Measurements from ENCODE around the gene PHKA2.

The PHKA2 gene

GRCh38 chrX:18974993-18975392 is 8.9 kb downstream of the PHKA2 start:
- no peak for DNase-seq

- DNase-seq: no peak
Observed at GRCh38 chrX:18973527-18974192, 10.3 kb downstream of the PHKA2 start.

DNA sequence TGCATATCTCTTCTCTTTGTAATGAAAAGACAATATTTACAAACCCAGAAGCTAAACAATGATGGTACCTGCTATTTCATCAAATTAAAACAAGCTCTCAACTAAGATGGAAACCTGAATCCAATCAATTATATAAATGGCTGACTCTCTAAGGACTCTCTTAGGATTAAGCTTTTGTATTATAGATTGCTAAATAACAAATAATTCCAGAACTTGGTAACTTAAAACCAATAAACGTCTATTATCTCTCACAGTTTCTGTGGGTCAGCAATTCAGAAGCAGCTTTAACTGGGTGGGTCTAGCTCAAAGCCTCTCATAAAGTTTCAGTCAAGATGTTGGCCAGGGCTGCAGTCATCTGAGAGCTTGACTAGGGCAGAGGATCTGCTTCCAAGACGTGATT is 12.4 kb downstream of the PHKA2 start:
- DNase-seq: no peak

DNA sequence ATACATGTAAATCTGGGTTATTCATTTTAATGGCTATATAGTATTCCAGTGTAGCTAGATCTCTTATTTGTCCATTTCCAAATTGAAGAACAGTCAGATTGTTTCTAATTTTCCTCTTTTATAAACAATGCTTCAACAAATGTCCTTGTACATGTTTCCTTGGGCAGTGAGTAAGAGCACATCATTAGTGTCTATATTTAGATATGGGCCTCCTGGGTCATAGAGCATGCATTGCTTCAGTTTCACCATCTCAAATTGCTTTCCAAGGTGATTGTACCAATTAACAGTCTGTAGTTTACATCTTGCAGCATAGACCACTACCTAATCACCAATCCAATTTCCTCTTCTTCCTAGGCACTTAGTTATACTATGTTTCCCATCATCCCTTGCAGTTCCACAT is 13.4 kb downstream of the PHKA2 start:
- no peak for DNase-seq

GRCh38 chrX:18966624-18967023 is 17.3 kb downstream of the PHKA2 start:
- no peak for DNase-seq

DNA sequence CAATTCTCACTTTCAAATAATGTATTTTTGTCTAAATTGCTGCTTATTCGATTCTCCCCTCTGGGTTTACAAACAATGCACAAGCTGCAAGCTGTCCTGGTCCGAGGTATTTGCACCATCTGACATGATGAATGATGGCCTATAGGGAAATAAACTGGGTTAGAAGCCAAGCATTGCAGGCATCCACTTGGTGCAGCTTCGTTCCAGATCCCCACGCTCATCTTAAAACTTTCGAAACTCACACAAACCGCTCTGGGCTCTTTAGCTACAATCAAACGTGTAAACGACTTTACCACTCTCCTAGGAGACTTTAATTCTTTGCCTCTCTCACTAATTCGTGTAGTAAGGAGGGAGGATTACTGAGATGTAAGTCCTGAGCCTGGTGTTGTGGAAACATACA is 19.0 kb downstream of the PHKA2 start:
- DNase-seq: no peak

GRCh38 chrX:18964026-18964425 is 19.9 kb downstream of the PHKA2 start:
- no peak for DNase-seq

DNA sequence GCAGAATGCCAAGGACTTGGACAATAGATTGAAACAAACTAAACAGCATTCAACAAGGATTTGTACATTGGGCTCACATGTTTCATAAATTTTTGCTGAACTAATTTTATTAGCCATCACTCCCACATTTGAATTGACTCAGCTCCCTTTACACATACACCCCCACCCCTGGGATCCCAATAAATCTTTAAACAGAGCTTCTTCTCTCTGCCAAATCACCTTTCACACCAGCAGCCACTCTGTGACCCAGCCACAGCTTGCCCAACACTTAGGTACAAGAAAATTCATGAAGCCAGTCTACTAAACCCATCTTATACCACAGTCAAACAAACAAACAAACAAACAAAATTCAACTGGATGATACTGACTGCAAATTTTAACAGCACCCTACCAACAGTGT is 21.6 kb downstream of the PHKA2 start:
- no peak for DNase-seq

DNA sequence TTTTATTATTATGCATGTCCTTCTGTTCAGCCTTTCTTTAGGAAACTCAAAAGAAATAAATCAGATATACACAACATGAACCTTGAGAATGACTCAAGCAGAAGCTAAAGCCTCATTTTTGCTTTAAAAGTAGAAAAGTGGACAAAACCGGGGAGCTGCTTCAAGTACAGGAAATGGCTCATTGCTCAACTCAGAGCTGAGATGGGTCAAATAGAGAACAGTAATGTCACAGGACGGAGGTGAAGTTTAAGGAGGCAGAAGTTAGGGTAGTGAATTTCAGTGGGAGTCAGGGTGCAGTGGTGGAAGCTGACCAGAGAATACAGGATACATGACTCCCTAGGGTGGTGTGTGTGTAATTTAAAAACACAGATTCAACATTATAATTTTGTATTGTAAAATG is 22.2 kb downstream of the PHKA2 start:
- no peak for DNase-seq

- no peak for DNase-seq
Observed at GRCh38 chrX:18956303-18957032, 27.4 kb downstream of the PHKA2 start.

DNA sequence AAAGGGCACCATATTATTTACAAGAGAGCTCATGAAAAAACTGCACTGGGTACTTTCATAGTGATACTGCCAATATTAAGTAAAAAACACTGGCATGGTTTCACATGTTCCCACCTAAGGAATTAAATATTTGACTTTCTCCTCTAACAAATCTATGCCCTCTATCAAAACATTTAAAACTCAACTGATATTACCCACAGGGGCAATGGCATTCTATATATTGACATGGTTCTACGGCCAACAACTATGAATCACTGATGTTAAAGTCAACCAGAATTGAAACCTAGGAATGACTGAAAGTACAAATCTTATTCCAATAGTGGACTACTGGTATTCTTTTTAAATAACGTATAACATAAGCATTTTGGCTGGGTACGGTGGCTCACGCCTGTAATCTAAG is 28.2 kb downstream of the PHKA2 start:
- no peak for DNase-seq

GRCh38 chrX:18951032-18951431 is 32.9 kb downstream of the PHKA2 start:
- DNase-seq: no peak

DNA sequence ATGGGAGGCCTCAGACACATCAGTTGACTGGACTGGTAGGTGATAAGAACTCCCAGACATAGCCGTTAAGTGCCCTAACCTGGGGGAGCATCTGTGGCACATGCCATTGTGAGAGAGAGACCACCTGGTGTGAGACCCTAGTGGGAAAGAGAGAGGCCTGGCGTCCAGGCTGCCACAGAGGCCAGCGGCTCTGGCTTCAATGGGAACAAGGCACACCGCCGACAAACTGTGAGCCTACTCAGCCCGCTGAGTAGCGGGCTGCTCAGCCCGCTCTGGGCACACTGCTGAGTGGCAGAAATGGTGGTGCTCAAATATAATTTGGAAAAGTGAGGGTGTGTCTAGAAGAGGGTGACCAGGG is 34.0 kb downstream of the PHKA2 start:
- DNase-seq: no peak

GRCh38 chrX:18949291-18949943 is 34.5 kb downstream of the PHKA2 start:
- DNase-seq: no peak

DNA sequence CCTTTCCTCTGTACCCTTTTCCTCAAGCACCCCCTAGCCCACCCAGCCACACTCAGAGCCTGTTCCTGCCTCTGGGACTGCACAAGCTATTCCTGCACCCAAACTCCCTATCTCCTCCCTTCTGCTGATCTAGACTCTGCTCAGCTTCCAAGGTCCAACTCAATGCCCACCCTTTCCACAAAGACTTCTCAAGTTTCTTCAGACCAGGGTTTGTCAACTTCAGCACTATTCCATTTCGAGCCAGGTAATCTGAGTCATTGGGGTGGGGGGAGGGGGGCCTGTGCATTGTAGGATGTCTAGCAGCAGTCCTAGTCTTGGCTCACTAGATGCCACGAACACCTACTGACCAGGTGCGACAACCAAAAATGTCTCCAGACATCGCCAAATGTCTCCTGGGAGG is 37.3 kb downstream of the PHKA2 start:
- DNase-seq: no peak

DNA sequence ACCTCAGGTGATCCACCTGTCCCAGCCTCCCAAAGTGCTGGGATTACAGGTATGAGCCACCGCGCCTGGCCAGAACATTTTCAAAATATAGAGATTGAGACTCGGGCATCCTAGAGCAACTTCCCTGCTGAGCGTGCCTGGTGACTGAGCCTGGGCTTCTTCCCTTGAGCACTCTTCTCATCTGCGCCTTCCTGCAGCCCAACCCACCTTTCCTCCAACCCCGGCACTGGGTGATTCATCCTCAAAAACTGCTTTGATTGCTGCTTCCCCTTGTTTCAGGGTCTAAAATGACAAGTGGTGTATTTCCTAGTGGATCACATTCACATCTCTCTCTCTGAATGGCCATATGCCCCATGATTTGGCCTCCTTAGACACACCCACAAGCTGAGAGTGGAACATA is 37.8 kb downstream of the PHKA2 start:
- DNase-seq: no peak

DNA sequence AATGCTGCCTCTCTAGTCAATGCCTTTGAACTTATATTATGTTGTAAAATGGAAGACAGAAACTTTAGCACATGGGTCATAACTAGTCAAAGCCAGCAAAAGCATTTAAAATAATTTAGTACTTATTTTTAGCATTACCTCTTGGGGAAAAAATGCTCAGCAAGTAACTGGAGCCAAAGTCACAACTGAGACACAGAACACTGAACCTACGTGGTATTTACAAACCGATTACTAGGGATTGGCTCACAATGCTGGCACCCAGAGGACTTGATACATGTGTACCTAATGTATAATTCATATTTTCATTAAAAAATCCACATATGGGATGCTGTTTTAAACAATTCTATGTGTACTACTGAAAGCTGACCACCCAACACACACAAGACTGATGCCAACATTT is 38.4 kb downstream of the PHKA2 start:
- DNase-seq: no peak

DNA sequence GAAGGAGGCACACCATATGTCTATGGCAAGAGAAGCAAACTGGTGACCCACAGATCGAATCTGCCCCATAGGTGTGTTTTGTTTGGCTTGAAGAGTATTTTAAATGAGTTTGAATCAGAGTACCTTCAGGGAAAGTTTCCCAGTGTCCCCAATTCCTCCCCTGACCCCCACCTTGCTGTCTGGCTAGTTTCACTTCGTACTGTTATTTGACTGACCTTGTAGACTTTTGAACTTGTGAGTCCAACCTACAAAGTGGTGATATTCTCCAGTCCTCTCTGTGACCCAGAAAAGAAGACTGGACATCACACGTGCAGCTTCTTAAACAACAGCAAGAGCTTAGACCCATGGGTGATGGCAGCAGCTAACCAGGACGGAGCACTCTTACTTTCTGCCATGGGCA is 39.4 kb downstream of the PHKA2 start:
- DNase-seq: no peak

DNA sequence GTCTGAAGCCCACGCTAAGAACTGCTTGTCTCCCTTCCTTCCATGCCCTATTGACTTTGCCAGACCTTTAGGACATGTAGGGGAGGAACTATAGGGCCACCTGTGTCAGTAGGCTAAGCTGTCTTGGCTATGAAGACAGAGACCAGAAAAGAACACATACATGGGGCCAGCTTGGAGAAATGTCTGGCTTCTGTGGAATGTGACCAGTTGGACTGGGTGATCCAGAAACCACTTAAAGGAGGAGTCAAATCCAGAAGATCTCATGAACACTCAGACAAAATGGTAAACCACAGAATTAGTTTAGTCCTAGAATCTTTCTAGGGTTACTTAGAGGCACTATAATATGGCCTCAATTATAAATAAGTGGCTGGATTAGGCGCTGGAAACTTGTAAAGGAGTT is 42.0 kb downstream of the PHKA2 start:
- no peak for DNase-seq

- DNase-seq: no peak
Observed at GRCh38 chrX:18938710-18939109, 45.2 kb downstream of the PHKA2 start.

GRCh38 chrX:18937173-18937572 is 46.7 kb downstream of the PHKA2 start:
- DNase-seq: no peak

DNA sequence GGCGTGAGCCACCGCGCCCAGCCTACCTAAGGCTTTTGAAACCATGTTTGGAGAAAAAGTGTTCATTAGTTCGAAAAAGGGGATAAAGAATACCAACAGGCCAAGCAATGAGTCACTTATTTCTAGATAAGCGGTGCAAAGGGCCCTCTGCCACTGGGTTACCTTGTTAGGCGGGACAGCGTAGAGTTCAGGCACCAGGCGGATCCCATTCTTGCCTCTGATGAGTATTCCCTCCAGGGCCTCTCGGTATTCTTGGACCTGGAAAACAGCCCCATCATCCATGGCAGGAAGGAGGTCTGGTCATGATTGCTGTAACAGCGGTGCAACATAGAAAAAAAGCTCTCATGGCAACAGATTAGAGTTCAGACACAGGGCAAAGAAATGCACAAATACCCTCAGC is 48.0 kb downstream of the PHKA2 start:
- DNase-seq: no peak

GRCh38 chrX:18934708-18935107 is 49.2 kb downstream of the PHKA2 start:
- DNase-seq: no peak

- DNase-seq: no peak
Observed at GRCh38 chrX:18933617-18934016, 50.3 kb downstream of the PHKA2 start.

DNA sequence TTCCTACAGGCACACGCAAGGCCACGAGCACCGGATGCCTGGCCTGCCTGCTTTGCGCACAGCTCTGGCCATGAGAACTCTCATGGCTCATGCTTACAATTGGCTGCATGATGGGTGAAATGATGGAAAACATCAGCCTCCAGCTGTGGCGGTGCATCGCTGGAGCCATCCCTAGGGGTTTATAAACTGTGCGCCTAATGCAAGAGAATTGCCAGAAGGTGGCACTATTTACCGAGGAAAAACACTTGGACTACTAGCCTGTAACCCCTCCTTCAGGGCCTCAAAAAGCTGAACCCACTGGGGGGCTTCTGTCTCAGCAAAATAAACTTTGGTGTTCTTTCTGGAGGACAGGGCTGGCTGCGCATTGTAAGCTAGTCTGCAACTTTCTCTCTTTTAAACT is 51.9 kb downstream of the PHKA2 start:
- no peak for DNase-seq
